Keratinocyte (primary cell): ENCODE results near the gene CD33. TPM values are rescaled to one million over a fixed set of nuclear protein-coding genes. Genes with fewer than 3 reads are reported as not detected.

ENCODE experiments used
- DNase-seq: peaks from one replicate; pipeline ENCODE4 v3.0.0-alpha.2; 2011; ENCODE audit warnings: low read depth, missing footprints, low spot score
- FAIRE-seq: peaks from 2 replicates; lab custom pipeline; 2011; peaks lifted over from hg19 to GRCh38; lab: Jason Lieb, UNC
- H2AFZ ChIP-seq: 2 replicates; pipeline ENCODE4 v1.6.0; 2012; ENCODE audit warnings: low read length, control low read depth, inconsistent platforms; ENCODE audit not compliant: control insufficient read depth
- H3K27ac ChIP-seq: 2 replicates; pipeline ENCODE4 v1.5.1; 2011; ENCODE audit warnings: low read length; ENCODE audit not compliant: control insufficient read depth, insufficient read depth
- H3K27me3 ChIP-seq: 3 replicates; pipeline ENCODE4 v1.6.0; 2011; ENCODE audit warnings: low read length; ENCODE audit not compliant: control insufficient read depth, insufficient read depth; ENCODE audit errors: extremely low read depth
- H3K36me3 ChIP-seq, 2 experiments: 2 replicates in 1 of 2; 3 replicates in 1 of 2; pipeline ENCODE4 v1.5.1; 2011; ENCODE audit warnings: low read length in 2 of 2, mild to moderate bottlenecking in 1 of 2; ENCODE audit not compliant: control insufficient read depth in 2 of 2, insufficient read depth in 2 of 2; ENCODE audit errors: extremely low read depth in 1 of 2
- H3K4me1 ChIP-seq: 3 replicates; pipeline ENCODE4 v1.5.1; 2011; ENCODE audit warnings: low read length; ENCODE audit not compliant: control insufficient read depth, insufficient read depth; ENCODE audit errors: extremely low read depth
- H3K4me2 ChIP-seq: 3 replicates; pipeline ENCODE4 v1.6.0; 2011; ENCODE audit warnings: low read depth, low read length; ENCODE audit not compliant: control insufficient read depth, insufficient read depth; ENCODE audit errors: extremely low read depth
- H3K4me3 ChIP-seq, 3 experiments: fragments of 200-600 bp in 1 of 3; sonication (generic) in 1 of 3; 2 replicates in 2 of 3; 3 replicates in 1 of 3; pipeline ENCODE4 v1.5.1; 2011 to 2016; ENCODE audit warnings: low read length in 3 of 3, mild to moderate bottlenecking in 3 of 3, control low read depth in 2 of 3, inconsistent platforms in 1 of 3, low read depth in 1 of 3, mixed read lengths in 1 of 3, mixed run types in 1 of 3, moderate library complexity in 1 of 3; ENCODE audit not compliant: control insufficient read depth in 2 of 3, insufficient read depth in 2 of 3; ENCODE audit errors: extremely low read depth in 1 of 3
- H3K79me2 ChIP-seq: 2 replicates; pipeline ENCODE4 v1.6.0; 2012; ENCODE audit warnings: low read length; ENCODE audit not compliant: control insufficient read depth, insufficient read depth
- H3K9ac ChIP-seq: 3 replicates; pipeline ENCODE4 v1.6.0; 2011; ENCODE audit warnings: low read length; ENCODE audit not compliant: control insufficient read depth, insufficient read depth; ENCODE audit errors: extremely low read depth
- H3K9me1 ChIP-seq: 3 replicates; pipeline ENCODE4 v1.6.0; 2011; ENCODE audit warnings: low read length; ENCODE audit not compliant: control insufficient read depth, insufficient read depth; ENCODE audit errors: extremely low read depth
- H3K9me3 ChIP-seq: 2 replicates; pipeline ENCODE4 v1.5.1; 2012; ENCODE audit warnings: low read depth, low read length; ENCODE audit not compliant: control insufficient read depth
- H4K20me1 ChIP-seq: 3 replicates; pipeline ENCODE4 v1.6.0; 2011; ENCODE audit warnings: low read length; ENCODE audit not compliant: control insufficient read depth, insufficient read depth; ENCODE audit errors: extremely low read depth
- EZH2 ChIP-seq: IDR thresholded peaks from one replicate; pipeline ENCODE4 v1.6.1; 2012; ENCODE audit warnings: inconsistent platforms, mild to moderate bottlenecking, low read length, moderate library complexity
- dilution Hi-C: fragments of 300-500 bp; cut with MboI; formaldehyde crosslinking; loops from one replicate; pipeline ENCODE4 v1.7.0; 2020; ENCODE audit warnings: low sequenced_read_pairs; ENCODE audit not compliant: extremely low pct_ligation_motif_present
- polyA plus RNA-seq, 5 experiments: library from polyadenylated mRNA; depleted of rRNA in 3 of 5; stranded (reverse) in 3 of 5; stranded (forward) in 1 of 5; unstranded in 1 of 5; fragments of >200 nt; gene quantifications; 1 replicate in 1 of 5; 2 replicates in 3 of 5; 3 replicates in 1 of 5; pipeline versions ENCODE4 v1.2.1 to v1.2.3, GENCODE V29; 2011 to 2012; ENCODE audit warnings: missing spikeins in 2 of 5, low read depth in 1 of 5, low replicate concordance in 1 of 5
- TF ChIP-seq, protein P1 (sequence below), 3 experiments: IDR thresholded peaks in 1 of 3; conservative IDR thresholded peaks in 1 of 3; optimal IDR thresholded peaks in 1 of 3; 2 replicates in 2 of 3; 3 replicates in 1 of 3; pipeline versions ENCODE3 to v1.5.1; 2011; ENCODE audit warnings: low read length in 3 of 3, mild to moderate bottlenecking in 3 of 3, moderate library complexity in 2 of 3, control low read depth in 1 of 3, inconsistent platforms in 1 of 3; ENCODE audit not compliant: insufficient read depth in 2 of 3; ENCODE audit errors: extremely low read depth in 1 of 3

The CD33 gene
- polyA plus RNA-seq, 1 donor (not counting 4 experiments of a cell fraction or from before 2014, with no cell fraction given): 0.16 TPM

DNA sequence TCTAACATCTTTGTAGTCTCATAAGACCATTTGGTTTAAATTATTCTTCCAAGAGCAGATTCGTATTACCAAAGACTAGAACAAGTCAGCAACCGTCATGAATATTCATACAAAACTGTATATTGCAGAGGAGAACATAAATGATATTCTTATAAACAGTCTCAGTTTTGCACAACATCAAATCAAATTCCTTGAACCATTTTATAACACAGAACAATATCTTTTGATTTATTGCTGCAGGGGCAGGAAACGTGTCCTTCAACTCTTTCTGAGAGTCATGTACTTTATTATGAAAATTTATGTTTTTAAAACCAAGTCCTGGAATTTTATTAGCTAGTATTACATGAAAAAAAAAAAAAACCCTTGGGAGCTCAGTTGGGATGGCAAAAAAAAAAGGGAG lies 52.2 kb downstream of the CD33 start:
- no peak overlapping the region for H3K4me3 ChIP-seq
- dilution Hi-C loops: no loop called here
- DNase-seq (no peak), FAIRE-seq (no peak)
- H3K4me2 ChIP-seq: no peak overlapping the region
- H4K20me1 ChIP-seq: no peaks in the 10 kb centered on the region
- no peaks in the 10 kb centered on the region for H3K4me1 ChIP-seq
- no peaks in the 10 kb centered on the region for H3K36me3 ChIP-seq
- H3K79me2 ChIP-seq: no peaks in the 10 kb centered on the region
- no peaks in the 10 kb centered on the region for H3K9me3 ChIP-seq
- no peaks in the 10 kb centered on the region for H3K9me1 ChIP-seq
- H3K27ac ChIP-seq: no peak overlapping the region
- H3K27me3 ChIP-seq: no peaks in the 10 kb centered on the region
- H2AFZ ChIP-seq: no peak overlapping the region
- TF ChIP-seq, protein P1, sequence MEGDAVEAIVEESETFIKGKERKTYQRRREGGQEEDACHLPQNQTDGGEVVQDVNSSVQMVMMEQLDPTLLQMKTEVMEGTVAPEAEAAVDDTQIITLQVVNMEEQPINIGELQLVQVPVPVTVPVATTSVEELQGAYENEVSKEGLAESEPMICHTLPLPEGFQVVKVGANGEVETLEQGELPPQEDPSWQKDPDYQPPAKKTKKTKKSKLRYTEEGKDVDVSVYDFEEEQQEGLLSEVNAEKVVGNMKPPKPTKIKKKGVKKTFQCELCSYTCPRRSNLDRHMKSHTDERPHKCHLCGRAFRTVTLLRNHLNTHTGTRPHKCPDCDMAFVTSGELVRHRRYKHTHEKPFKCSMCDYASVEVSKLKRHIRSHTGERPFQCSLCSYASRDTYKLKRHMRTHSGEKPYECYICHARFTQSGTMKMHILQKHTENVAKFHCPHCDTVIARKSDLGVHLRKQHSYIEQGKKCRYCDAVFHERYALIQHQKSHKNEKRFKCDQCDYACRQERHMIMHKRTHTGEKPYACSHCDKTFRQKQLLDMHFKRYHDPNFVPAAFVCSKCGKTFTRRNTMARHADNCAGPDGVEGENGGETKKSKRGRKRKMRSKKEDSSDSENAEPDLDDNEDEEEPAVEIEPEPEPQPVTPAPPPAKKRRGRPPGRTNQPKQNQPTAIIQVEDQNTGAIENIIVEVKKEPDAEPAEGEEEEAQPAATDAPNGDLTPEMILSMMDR (optimal IDR thresholded peaks at IDR 0.05 in 1 of 3, IDR thresholded peaks at IDR 0.05 in 1 of 3, conservative IDR thresholded peaks at IDR 0.05 in 1 of 3; ENCODE audit: extremely low read depth in 1 of 3, insufficient read depth in 2 of 3, low read length in 3 of 3): no peak
- no peak for TF ChIP-seq EZH2
- H3K9ac ChIP-seq: no peak overlapping the region

DNA sequence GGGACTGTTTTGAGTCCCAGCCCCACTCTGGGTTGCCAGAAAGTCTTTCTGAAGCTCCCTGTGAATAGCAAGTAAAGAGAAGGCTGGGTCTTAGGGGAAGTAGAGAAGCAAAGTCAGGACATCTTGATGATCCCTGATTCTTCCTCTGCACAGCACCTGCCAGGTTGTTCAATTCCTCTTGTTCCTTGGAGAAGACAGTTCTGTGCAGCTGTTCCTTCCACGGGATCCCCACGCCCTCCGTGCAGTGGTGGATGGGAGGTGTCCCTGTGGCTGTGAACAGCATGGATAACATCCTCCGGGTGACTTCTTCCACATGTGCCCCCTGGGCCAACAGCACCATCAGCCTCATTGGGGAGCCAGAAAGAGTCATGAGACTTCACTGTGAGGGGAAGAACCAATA lies 57.5 kb downstream of the CD33 start:
- TF ChIP-seq, protein P1 (optimal IDR thresholded peaks at IDR 0.05 in 1 of 3, IDR thresholded peaks at IDR 0.05 in 1 of 3, conservative IDR thresholded peaks at IDR 0.05 in 1 of 3; ENCODE audit: extremely low read depth in 1 of 3, insufficient read depth in 2 of 3, low read length in 3 of 3): no peak
- TF ChIP-seq EZH2: no peak
- H4K20me1 ChIP-seq: no peaks in the 10 kb centered on the region
- H2AFZ ChIP-seq: no peak overlapping the region
- no peak overlapping the region for H3K4me2 ChIP-seq
- no peaks in the 10 kb centered on the region for H3K9me1 ChIP-seq
- no peaks in the 10 kb centered on the region for H3K79me2 ChIP-seq
- H3K4me3 ChIP-seq: no peak overlapping the region
- no peaks in the 10 kb centered on the region for H3K4me1 ChIP-seq
- dilution Hi-C loops: no loop called here
- H3K27ac ChIP-seq: no peak overlapping the region
- no peaks in the 10 kb centered on the region for H3K36me3 ChIP-seq
- no peak for FAIRE-seq
- DNase-seq: no peak
- H3K9ac ChIP-seq: no peak overlapping the region
- H3K9me3 ChIP-seq: no peaks in the 10 kb centered on the region
- H3K27me3 ChIP-seq: no peaks in the 10 kb centered on the region
